Right ventricle myocardium superior (tissue), 1 donor: ENCODE measurements around the gene C16orf86. TPM values are rescaled to one million over a fixed set of nuclear protein-coding genes. Genes with fewer than 3 reads are reported as not detected.

Experiments used
- ATAC-seq: fragments of 200-7000 bp; cut with Tn5 transposase; one replicate; pipeline ENCODE4 v1.9.1; 2020; ENCODE audit warnings: mild to moderate bottlenecking; ENCODE audit not compliant: poor library complexity
- DNase-seq: peaks from one replicate; pipeline ENCODE4 v3.0.0-alpha.2; 2020
- intact Hi-C: fragments of 100-400 bp; cut with DNase I; formaldehyde crosslinking; loops from one replicate; pipeline ENCODE4 v1.11.2; 2022
- total RNA-seq: library from RNA; stranded (reverse); fragmentation: NEBNext Ultra II Directional; extraction: Animal tissue kit (Norgen Biotek cat#: 25700); gene quantifications from one replicate; pipeline ENCODE4 v1.2.1, GENCODE V29; 2021
- donor health status: DM: no; HTN: yes; CAD: no; lungs with severe emphysema.

The C16orf86 gene
- total RNA-seq, 1 donor from 2014 or later = 4.3 TPM

GRCh38 chr16:67707790-67708189 is 41.2 kb downstream of the C16orf86 start:
- intact Hi-C loops = no loop called here
- DNase-seq = no peak
- ATAC-seq = no peak

- intact Hi-C loops = no loop called here
- ATAC-seq = no peak
- no peak for DNase-seq
Observed at GRCh38 chr16:67708368-67708771, 41.8 kb downstream of the C16orf86 start.

GRCh38 chr16:67709050-67709449 is 42.4 kb downstream of the C16orf86 start:
- intact Hi-C loops = no loop called here
- no peak for DNase-seq
- no peak for ATAC-seq

- intact Hi-C loops = no loop called here
- no peak for ATAC-seq
- no peak for DNase-seq
Observed at GRCh38 chr16:67710607-67711006, 44.0 kb downstream of the C16orf86 start.

- DNase-seq (no peak), ATAC-seq (no peak)
- intact Hi-C loops = no loop called here
Observed at GRCh38 chr16:67713647-67714273, 47.1 kb downstream of the C16orf86 start.

GRCh38 chr16:67714522-67714921 is 47.9 kb downstream of the C16orf86 start:
- ATAC-seq (no peak), DNase-seq (no peak)
- intact Hi-C loops = no loop called here

- no peak for ATAC-seq
- intact Hi-C loops = no loop called here
Observed at GRCh38 chr16:67716097-67716496, 49.5 kb downstream of the C16orf86 start.

More at GRCh38 chr16:67716097-67716496, 49.5 kb downstream of the C16orf86 start:
- DNase-seq = no peak

Other genes with a start within 250 kb of the C16orf86 start
- gene HSD11B2, start 235.7 kb upstream of the C16orf86 start, total RNA-seq = 0.89 TPM
- 59.9 TPM for gene ATP6V0D1, start 185.7 kb upstream of the C16orf86 start, total RNA-seq
- not detected for gene AGRP, start 183.3 kb upstream of the C16orf86 start, total RNA-seq
- 73.7 TPM for gene RIPOR1, start 138.0 kb upstream of the C16orf86 start, total RNA-seq
- 24.9 TPM for gene CTCF, start 104.3 kb upstream of the C16orf86 start, total RNA-seq
- 0.05 TPM for gene CARMIL2, start 21.7 kb upstream of the C16orf86 start, total RNA-seq
- 7.1 TPM for gene ACD, start 6.6 kb upstream of the C16orf86 start, total RNA-seq
- 3.2 TPM for gene PARD6A, start 5.9 kb upstream of the C16orf86 start, total RNA-seq
- gene ENKD1, start 64 bp upstream of the C16orf86 start, total RNA-seq = 8.8 TPM
- 7.8 TPM for gene GFOD2, start 52.5 kb downstream of the C16orf86 start, total RNA-seq
- gene RANBP10, start 139.7 kb downstream of the C16orf86 start, total RNA-seq = 10.9 TPM
- gene TSNAXIP1, start 140.1 kb downstream of the C16orf86 start, total RNA-seq = 0.32 TPM
- gene THAP11, start 175.5 kb downstream of the C16orf86 start, total RNA-seq = 31.1 TPM
- gene NUTF2, start 180.1 kb downstream of the C16orf86 start, total RNA-seq = 76.7 TPM
- 20.6 TPM for gene CENPT, start 180.9 kb downstream of the C16orf86 start, total RNA-seq
- gene EDC4, start 206.2 kb downstream of the C16orf86 start, total RNA-seq = 30.6 TPM
- not detected for gene NRN1L, start 218.1 kb downstream of the C16orf86 start, total RNA-seq
- 16.6 TPM for gene PSKH1, start 226.4 kb downstream of the C16orf86 start, total RNA-seq